Mononuclear cell (primary cell): ENCODE measurements around the gene SLC25A30. TPM values are rescaled to one million over a fixed set of nuclear protein-coding genes. Genes with fewer than 3 reads are reported as not detected.
"Not testable (repeated sequence)": the region's sequence is repeated elsewhere in the genome, so short reads cannot be mapped to it uniquely, and the experiment has no call there.

Experiments used
- H3K27me3 ChIP-seq: 2 replicates; pipeline ENCODE4 v1.6.0; 2011; ENCODE audit warnings: low read length, control low read depth; ENCODE audit not compliant: insufficient read depth
- H3K4me1 ChIP-seq: 2 replicates; pipeline ENCODE4 v1.5.1; 2011; ENCODE audit warnings: mild to moderate bottlenecking, low read length, control low read depth; ENCODE audit not compliant: insufficient read depth
- H3K4me3 ChIP-seq: 2 replicates; pipeline ENCODE4 v1.5.1; 2011; ENCODE audit warnings: mild to moderate bottlenecking, low read length, moderate library complexity
- H3K9me3 ChIP-seq: 2 replicates; pipeline ENCODE4 v1.5.1; 2011; ENCODE audit warnings: low read depth, mild to moderate bottlenecking, control low read depth, low read length
- total RNA-seq: library from RNA; depleted of rRNA; stranded (reverse); fragments of >200 nt; gene quantifications from one replicate; pipeline ENCODE4 v1.2.3, GENCODE V29; 2012

SLC25A30 gene
- total RNA-seq, 1 donor, result 23.7 TPM

GRCh38 chr13:45412274-45413049 is 5.7 kb downstream of the SLC25A30 start:
- Histone ChIP-seq H3K4me3 (no peak overlapping the region), H3K4me1 (peaks cover 38% of the 10 kb centered on the region), H3K27me3 (no peaks in the 10 kb centered on the region)

GRCh38 chr13:45411631-45412030 is 6.5 kb downstream of the SLC25A30 start:
- Histone ChIP-seq H3K4me1 (peaks cover 41% of the 10 kb centered on the region), H3K27me3 (no peaks in the 10 kb centered on the region), H3K4me3 (no peak overlapping the region), H3K9me3 (no peaks in the 10 kb centered on the region)

More at GRCh38 chr13:45412274-45413049, 5.7 kb downstream of the SLC25A30 start:
- no peaks in the 10 kb centered on the region for H3K9me3 ChIP-seq

- Histone ChIP-seq H3K9me3 (no peaks in the 10 kb centered on the region), H3K27me3 (no peaks in the 10 kb centered on the region), H3K4me1 (peaks cover 41% of the 10 kb centered on the region), H3K4me3 (no peak overlapping the region)
Measured at GRCh38 chr13:45411221-45411620, 7.0 kb downstream of the SLC25A30 start.

GRCh38 chr13:45410466-45410865 is 7.7 kb downstream of the SLC25A30 start:
- Histone ChIP-seq H3K27me3 (no peaks in the 10 kb centered on the region), H3K4me3 (no peak overlapping the region), H3K9me3 (no peaks in the 10 kb centered on the region), H3K4me1 (peaks cover 35% of the 10 kb centered on the region)

GRCh38 chr13:45410001-45410400 is 8.2 kb downstream of the SLC25A30 start:
- H3K27me3 ChIP-seq, result no peaks in the 10 kb centered on the region
- H3K4me3 ChIP-seq, result no peak overlapping the region
- H3K4me1 ChIP-seq, result peaks cover 30% of the 10 kb centered on the region
- H3K9me3 ChIP-seq, result no peaks in the 10 kb centered on the region

GRCh38 chr13:45406421-45406820 is 11.8 kb downstream of the SLC25A30 start:
- H3K9me3 ChIP-seq, result no peaks in the 10 kb centered on the region
- no peaks in the 10 kb centered on the region for H3K27me3 ChIP-seq
- peaks cover 14% of the 10 kb centered on the region for H3K4me1 ChIP-seq
- H3K4me3 ChIP-seq, result no peak overlapping the region

GRCh38 chr13:45403081-45403480 is 15.1 kb downstream of the SLC25A30 start:
- H3K4me3 ChIP-seq, result no peak overlapping the region
- H3K27me3 ChIP-seq, result no peaks in the 10 kb centered on the region
- no peaks in the 10 kb centered on the region for H3K9me3 ChIP-seq
- H3K4me1 ChIP-seq, result peaks cover 9% of the 10 kb centered on the region

GRCh38 chr13:45402641-45403040 is 15.5 kb downstream of the SLC25A30 start:
- Histone ChIP-seq H3K9me3 (no peaks in the 10 kb centered on the region), H3K4me1 (peaks cover 9% of the 10 kb centered on the region), H3K4me3 (no peak overlapping the region)

GRCh38 chr13:45401314-45401713 is 16.9 kb downstream of the SLC25A30 start:
- H3K27me3 ChIP-seq, result no peaks in the 10 kb centered on the region
- peaks cover 7% of the 10 kb centered on the region for H3K4me1 ChIP-seq
- H3K9me3 ChIP-seq, result no peaks in the 10 kb centered on the region
- H3K4me3 ChIP-seq, result no peak overlapping the region

More at GRCh38 chr13:45402641-45403040, 15.5 kb downstream of the SLC25A30 start:
- no peaks in the 10 kb centered on the region for H3K27me3 ChIP-seq

GRCh38 chr13:45398877-45399276 is 19.3 kb downstream of the SLC25A30 start:
- no peaks in the 10 kb centered on the region for H3K9me3 ChIP-seq
- no peak overlapping the region for H3K4me3 ChIP-seq
- H3K4me1 ChIP-seq, result peaks cover 16% of the 10 kb centered on the region
- H3K27me3 ChIP-seq, result no peaks in the 10 kb centered on the region

- Histone ChIP-seq H3K4me1 (peaks cover 16% of the 10 kb centered on the region), H3K9me3 (no peaks in the 10 kb centered on the region), H3K27me3 (no peaks in the 10 kb centered on the region), H3K4me3 (no peak overlapping the region)
Measured at GRCh38 chr13:45396533-45397095, 21.6 kb downstream of the SLC25A30 start.

GRCh38 chr13:45393941-45394570 is 24.1 kb downstream of the SLC25A30 start:
- no peaks in the 10 kb centered on the region for H3K27me3 ChIP-seq
- no peaks in the 10 kb centered on the region for H3K9me3 ChIP-seq
- H3K4me1 ChIP-seq, result peaks cover 16% of the 10 kb centered on the region
- no peak overlapping the region for H3K4me3 ChIP-seq

- H3K9me3 ChIP-seq, result no peaks in the 10 kb centered on the region
- H3K4me3 ChIP-seq, result no peak overlapping the region
- peaks cover 16% of the 10 kb centered on the region for H3K4me1 ChIP-seq
- H3K27me3 ChIP-seq, result no peaks in the 10 kb centered on the region
Measured at GRCh38 chr13:45392811-45393210, 25.4 kb downstream of the SLC25A30 start.

- Histone ChIP-seq H3K4me1 (peaks cover 16% of the 10 kb centered on the region), H3K9me3 (no peaks in the 10 kb centered on the region), H3K4me3 (no peak overlapping the region), H3K27me3 (no peaks in the 10 kb centered on the region)
Measured at GRCh38 chr13:45391926-45392325, 26.2 kb downstream of the SLC25A30 start.

- not testable (repeated sequence) for H3K4me1 ChIP-seq, H3K9me3 ChIP-seq, H3K27me3 ChIP-seq, H3K4me3 ChIP-seq
Measured at GRCh38 chr13:45391128-45391527, 27.0 kb downstream of the SLC25A30 start.
